ENCODE results near the gene RNU5B-1.
"Not testable (repeated sequence)": the region's sequence is repeated elsewhere in the genome, so short reads cannot be mapped to it uniquely, and the experiment has no call there.

The RNU5B-1 gene

GRCh38 chr15:65346856-65347598 is 42.5 kb downstream of the RNU5B-1 start:
- DNase-seq: no peak
- Histone ChIP-seq H3K4me2 (ENCODE audit: low read depth, low read length) (no peak overlapping the region), H3K79me2 (ENCODE audit: low read length) (no peaks in the 10 kb centered on the region), H3K4me1 (ENCODE audit: low read length) (no peaks in the 10 kb centered on the region), H3K9me3 (replicated peaks; ENCODE audit: insufficient read depth, low read length) (no peaks in the 10 kb centered on the region), H3K4me3 (ENCODE audit: low read length) (no peak overlapping the region), H2AFZ (ENCODE audit: low read length) (no peak overlapping the region), H3K27me3 (replicated peaks; ENCODE audit: insufficient read depth, low read length) (no peaks in the 10 kb centered on the region; the same call in 1 of the 2 replicates), H3K9ac (ENCODE audit: low read length) (no peak overlapping the region), H3K27ac (ENCODE audit: low read length) (no peak overlapping the region), H3K36me3 (replicated peaks; ENCODE audit: insufficient read depth, low read length) (no peaks in the 10 kb centered on the region), H3K9me2 (replicated peaks; ENCODE audit: insufficient read depth, low read length) (no peaks in the 10 kb centered on the region), H3F3A (ENCODE audit: insufficient read depth, low read length) (no peaks in the 10 kb centered on the region), H4K20me1 (ENCODE audit: insufficient read depth, low read length) (no peaks in the 10 kb centered on the region)
- TF ChIP-seq EZH2 (optimal IDR thresholded peaks at IDR 0.05; ENCODE audit: low read depth, low read length) (no peak), EZH2phosphoT487 (IDR thresholded peaks at IDR 0.05; ENCODE audit: low read length) (no peak)
- TF ChIP-seq, protein P1, sequence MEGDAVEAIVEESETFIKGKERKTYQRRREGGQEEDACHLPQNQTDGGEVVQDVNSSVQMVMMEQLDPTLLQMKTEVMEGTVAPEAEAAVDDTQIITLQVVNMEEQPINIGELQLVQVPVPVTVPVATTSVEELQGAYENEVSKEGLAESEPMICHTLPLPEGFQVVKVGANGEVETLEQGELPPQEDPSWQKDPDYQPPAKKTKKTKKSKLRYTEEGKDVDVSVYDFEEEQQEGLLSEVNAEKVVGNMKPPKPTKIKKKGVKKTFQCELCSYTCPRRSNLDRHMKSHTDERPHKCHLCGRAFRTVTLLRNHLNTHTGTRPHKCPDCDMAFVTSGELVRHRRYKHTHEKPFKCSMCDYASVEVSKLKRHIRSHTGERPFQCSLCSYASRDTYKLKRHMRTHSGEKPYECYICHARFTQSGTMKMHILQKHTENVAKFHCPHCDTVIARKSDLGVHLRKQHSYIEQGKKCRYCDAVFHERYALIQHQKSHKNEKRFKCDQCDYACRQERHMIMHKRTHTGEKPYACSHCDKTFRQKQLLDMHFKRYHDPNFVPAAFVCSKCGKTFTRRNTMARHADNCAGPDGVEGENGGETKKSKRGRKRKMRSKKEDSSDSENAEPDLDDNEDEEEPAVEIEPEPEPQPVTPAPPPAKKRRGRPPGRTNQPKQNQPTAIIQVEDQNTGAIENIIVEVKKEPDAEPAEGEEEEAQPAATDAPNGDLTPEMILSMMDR (IDR thresholded peaks at IDR 0.05; ENCODE audit: low read length): no peak

DNA sequence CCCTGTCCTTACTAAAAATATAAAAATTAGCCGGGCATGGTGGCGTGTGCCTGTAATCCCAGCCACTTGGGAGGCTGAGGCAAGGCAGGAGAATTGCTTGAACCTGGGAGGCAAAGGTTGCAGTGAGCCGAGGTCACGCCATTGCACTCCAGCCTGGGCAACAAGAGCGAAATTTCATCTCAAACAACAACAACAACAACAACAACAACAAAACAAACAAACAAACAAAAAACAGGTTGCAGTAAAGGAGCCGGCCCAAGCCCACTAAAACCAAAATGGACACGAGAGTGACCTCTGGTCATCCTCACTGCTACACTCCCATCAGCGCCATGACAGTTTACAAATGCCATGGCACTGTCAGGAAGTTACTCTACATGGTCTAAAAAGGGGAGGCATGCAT is 43.3 kb downstream of the RNU5B-1 start:
- H4K20me1 ChIP-seq (ENCODE audit: insufficient read depth, low read length); H2AFZ ChIP-seq (ENCODE audit: low read length); H3K4me1 ChIP-seq (ENCODE audit: low read length); H3F3A ChIP-seq (ENCODE audit: insufficient read depth, low read length); H3K9ac ChIP-seq (ENCODE audit: low read length); H3K79me2 ChIP-seq (ENCODE audit: low read length); H3K36me3 ChIP-seq (replicated peaks; ENCODE audit: insufficient read depth, low read length); H3K27ac ChIP-seq (ENCODE audit: low read length); H3K27me3 ChIP-seq (replicated peaks; ENCODE audit: insufficient read depth, low read length); DNase-seq; H3K9me3 ChIP-seq (replicated peaks; ENCODE audit: insufficient read depth, low read length); H3K4me3 ChIP-seq (ENCODE audit: low read length); H3K9me2 ChIP-seq (replicated peaks; ENCODE audit: insufficient read depth, low read length); H3K4me2 ChIP-seq (ENCODE audit: low read depth, low read length): not testable (repeated sequence)

GRCh38 chr15:65349338-65349737 is 44.9 kb downstream of the RNU5B-1 start:
- Histone ChIP-seq H3K27me3 (replicated peaks; ENCODE audit: insufficient read depth, low read length) (peaks cover 5% of the 10 kb centered on the region; the same call in 1 of the 2 replicates), H3K4me1 (ENCODE audit: low read length) (no peaks in the 10 kb centered on the region)

GRCh38 chr15:65351972-65352371 is 47.5 kb downstream of the RNU5B-1 start:
- H3F3A ChIP-seq (ENCODE audit: insufficient read depth, low read length); H3K4me2 ChIP-seq (ENCODE audit: low read depth, low read length); H3K9ac ChIP-seq (ENCODE audit: low read length); DNase-seq; H2AFZ ChIP-seq (ENCODE audit: low read length); H4K20me1 ChIP-seq (ENCODE audit: insufficient read depth, low read length); H3K79me2 ChIP-seq (ENCODE audit: low read length); H3K9me3 ChIP-seq (replicated peaks; ENCODE audit: insufficient read depth, low read length); H3K36me3 ChIP-seq (replicated peaks; ENCODE audit: insufficient read depth, low read length); H3K9me2 ChIP-seq (replicated peaks; ENCODE audit: insufficient read depth, low read length); H3K4me3 ChIP-seq (ENCODE audit: low read length); H3K27ac ChIP-seq (ENCODE audit: low read length); H3K4me1 ChIP-seq (ENCODE audit: low read length): not testable (repeated sequence)
- peaks cover 14% of the 10 kb centered on the region for H3K27me3 ChIP-seq (replicated peaks; ENCODE audit: insufficient read depth, low read length)

More at GRCh38 chr15:65349338-65349737, 44.9 kb downstream of the RNU5B-1 start:
- no peak for TF ChIP-seq EZH2 (optimal IDR thresholded peaks at IDR 0.05; ENCODE audit: low read depth, low read length)
- TF ChIP-seq, protein P1 (IDR thresholded peaks at IDR 0.05; ENCODE audit: low read length): no peak
- no peak overlapping the region for H2AFZ ChIP-seq (ENCODE audit: low read length)
- H3K9me2 ChIP-seq (replicated peaks; ENCODE audit: insufficient read depth, low read length): no peaks in the 10 kb centered on the region
- H3K4me2 ChIP-seq (ENCODE audit: low read depth, low read length): no peak overlapping the region
- H3K9ac ChIP-seq (ENCODE audit: low read length): no peak overlapping the region
- no peaks in the 10 kb centered on the region for H3K79me2 ChIP-seq (ENCODE audit: low read length)
- no peaks in the 10 kb centered on the region for H3K36me3 ChIP-seq (replicated peaks; ENCODE audit: insufficient read depth, low read length)
- no peaks in the 10 kb centered on the region for H3K9me3 ChIP-seq (replicated peaks; ENCODE audit: insufficient read depth, low read length)
- no peaks in the 10 kb centered on the region for H3F3A ChIP-seq (ENCODE audit: insufficient read depth, low read length)
- no peak overlapping the region for H3K4me3 ChIP-seq (ENCODE audit: low read length)
- H3K27ac ChIP-seq (ENCODE audit: low read length): no peak overlapping the region
- DNase-seq: no peak
- H4K20me1 ChIP-seq (ENCODE audit: insufficient read depth, low read length): no peaks in the 10 kb centered on the region

All from MM.1S (cell line).